A549 treated with RU486 at 1 μM for 4 hours (cell line): ENCODE measurements around the gene FREY1. TPM values are rescaled to one million over a fixed set of nuclear protein-coding genes. Genes with fewer than 3 reads are reported as not detected.

Source experiments
- total RNA-seq: library from RNA; stranded (reverse); fragments of 200-300 nt; extraction: Qiagen RNA extraction; gene quantifications from 5 replicates; pipeline ENCODE4 v1.2.3, GENCODE V29; 2022; ENCODE audit warnings: low read depth

FREY1 gene, protein sequence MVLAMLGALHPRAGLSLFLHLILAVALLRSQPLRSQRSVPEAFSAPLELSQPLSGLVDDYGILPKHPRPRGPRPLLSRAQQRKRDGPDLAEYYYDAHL
- total RNA-seq = 0.20 to 1.00 TPM (median 0.32 TPM) in 3 of 5 replicates, not detected in the others

DNA sequence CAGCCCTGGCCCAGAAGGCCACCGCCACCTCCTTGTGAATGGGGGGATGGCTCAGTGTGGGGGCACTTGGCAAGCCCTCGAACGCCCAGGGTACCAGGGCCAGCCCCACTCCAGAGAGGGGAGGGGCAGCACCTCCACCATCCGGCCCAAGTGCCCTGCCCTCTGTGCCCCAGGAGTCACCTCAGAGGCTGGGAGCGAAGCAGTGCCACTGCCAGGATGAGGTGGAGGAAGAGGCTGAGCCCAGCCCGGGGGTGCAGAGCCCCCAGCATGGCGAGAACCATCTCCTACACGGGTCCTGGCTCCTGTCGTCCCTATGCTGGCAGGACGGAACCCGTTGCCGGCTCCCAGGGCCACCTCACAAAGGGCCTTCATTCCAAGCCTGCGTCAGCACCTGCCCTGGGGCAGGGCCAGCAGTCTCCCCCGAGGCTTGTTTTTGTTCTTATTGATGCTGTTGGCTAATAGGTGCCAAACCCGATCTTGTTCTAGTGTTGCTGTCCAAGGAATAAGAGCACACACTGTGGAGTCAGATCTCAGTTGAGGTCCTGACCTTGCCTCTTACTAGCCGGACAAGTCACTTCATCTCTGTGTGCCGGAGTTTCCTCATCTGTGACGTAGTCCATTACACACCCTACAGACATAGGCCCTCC is at the start of gene FREY1:
Gene FREY1 (minus strand): TSS at position 307 of the 647 bp plus-strand sequence. CDS start 26 bp downstream, at position 281.

DNA sequence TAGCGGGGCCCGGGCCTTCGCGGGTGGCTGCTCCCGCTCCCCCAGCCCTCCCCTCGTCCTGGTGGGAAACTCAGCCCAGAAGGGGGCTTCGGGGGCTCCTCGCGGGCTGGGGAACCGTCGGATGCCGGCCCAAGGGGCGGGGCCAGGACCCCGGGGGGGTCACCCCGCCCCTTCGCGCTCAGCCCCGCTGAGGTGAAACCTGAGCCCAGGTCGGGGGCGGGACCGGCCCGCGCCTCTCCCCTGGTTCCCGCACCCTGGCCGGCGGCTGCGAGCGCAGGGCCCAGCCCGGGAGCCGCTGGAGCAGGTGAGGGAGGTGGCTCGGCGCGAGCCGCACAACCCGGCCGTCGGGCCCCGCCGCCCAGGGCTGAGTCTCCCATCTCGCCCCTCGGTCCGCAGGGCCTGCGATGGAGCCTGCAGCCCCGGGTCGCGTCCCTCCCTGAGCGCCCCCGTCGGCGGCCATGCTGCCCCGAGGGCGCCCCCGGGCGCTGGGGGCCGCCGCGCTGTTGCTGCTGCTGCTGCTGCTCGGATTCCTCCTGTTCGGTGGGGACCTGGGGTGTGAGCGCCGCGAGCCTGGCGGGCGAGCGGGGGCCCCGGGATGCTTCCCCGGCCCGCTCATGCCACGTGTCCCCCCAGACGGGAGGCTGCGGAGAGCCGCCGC is 15.5 kb upstream of the FREY1 start, which contains the start of gene LARGE2:
Gene LARGE2 (plus strand): TSS at position 232 of the 658 bp plus-strand sequence. CDS start 227 bp downstream, at position 459.

DNA sequence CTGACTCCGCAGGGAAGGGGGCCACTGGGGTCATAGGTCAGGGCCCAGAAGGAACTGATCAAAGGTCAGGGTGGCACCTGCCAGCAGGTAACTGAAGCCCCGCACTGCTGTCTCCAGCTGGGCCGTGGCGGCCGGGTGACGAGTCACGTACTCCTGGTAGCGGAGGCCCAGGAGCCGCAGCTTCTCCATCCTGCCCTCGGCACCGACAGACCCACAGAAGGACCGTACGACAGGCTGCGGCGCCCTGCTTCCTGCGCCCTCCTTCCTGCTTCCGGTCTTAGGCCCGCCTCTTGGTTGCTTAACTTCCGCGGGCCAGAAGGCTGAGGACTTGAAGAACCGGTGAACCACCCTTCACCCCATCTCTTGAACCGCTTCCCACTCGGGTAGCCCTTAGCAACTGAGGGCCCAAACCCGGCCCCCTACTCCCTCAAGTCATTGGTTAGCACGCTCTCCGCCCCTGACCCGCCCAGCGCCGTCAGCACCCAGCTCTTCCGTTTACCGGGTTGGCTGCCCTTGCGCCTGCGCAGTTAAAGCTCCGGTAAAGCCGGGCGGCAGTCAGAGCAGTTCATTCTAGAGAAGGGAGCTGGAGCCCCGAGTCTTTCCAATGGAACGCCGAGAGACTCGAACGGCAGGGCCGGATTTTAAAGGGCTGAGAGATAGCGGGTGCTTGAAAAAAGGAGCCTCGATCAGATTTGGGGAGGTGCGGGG is 10.7 kb upstream of the FREY1 start, which contains the start of gene PEX16:
Gene PEX16 (minus strand): TSS at position 255 of the 708 bp plus-strand sequence. CDS start 66 bp downstream, at position 189.

DNA sequence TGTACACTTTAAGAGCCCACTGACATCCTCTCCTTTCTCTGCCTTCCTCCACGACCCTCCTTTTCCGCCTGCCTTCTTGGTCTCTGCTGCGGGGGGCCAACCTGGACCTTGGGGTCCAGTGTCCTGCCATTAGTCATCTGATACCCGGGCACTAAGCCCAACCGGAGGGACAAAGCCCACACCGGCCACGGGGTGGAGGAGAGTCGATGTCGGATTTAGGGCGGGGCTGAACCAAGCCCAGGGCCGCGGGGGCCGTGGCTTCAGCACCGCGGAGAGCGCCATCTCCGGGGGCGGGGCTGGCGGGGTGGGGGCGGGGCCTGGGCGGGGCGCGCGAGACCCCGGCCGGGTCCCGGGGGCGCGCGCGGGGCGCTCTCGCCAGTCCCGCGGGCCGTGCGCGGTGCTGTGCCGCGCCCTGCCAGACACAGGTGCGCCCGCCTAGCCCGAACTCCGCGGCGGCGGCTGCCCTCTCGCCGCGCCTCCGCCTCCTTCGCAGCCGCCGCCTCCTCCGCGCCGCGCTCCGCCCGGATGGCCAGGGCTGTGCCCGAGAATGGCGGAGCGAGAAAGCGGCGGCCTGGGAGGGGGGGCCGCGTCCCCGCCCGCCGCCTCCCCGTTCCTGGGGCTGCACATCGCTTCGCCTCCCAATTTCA is 21.7 kb downstream of the FREY1 start, which contains the start of gene MAPK8IP1:
Gene MAPK8IP1 (plus strand): TSS at position 378 of the 647 bp plus-strand sequence. CDS start 170 bp downstream, at position 548.

Other genes with a start within 250 kb of the FREY1 start
- 1.1 to 1.5 TPM (median 1.3 TPM) in 5 replicates for gene CHST1, start 241.6 kb downstream of the FREY1 start, total RNA-seq
- gene SLC35C1, start 102.1 kb downstream of the FREY1 start, total RNA-seq = 26.0 to 32.5 TPM (median 30.3 TPM) in 5 replicates
- 2.7 to 3.7 TPM (median 3.2 TPM) in 5 replicates for gene CRY2, start 59.8 kb downstream of the FREY1 start, total RNA-seq
- 5.3 to 7.8 TPM (median 5.9 TPM) in 5 replicates for gene MAPK8IP1, start 21.6 kb downstream of the FREY1 start, total RNA-seq
- gene PEX16, start 10.6 kb upstream of the FREY1 start, total RNA-seq = 14.1 to 20.3 TPM (median 19.9 TPM) in 5 replicates
- gene LARGE2, start 15.4 kb upstream of the FREY1 start, total RNA-seq = 1.4 to 3.5 TPM (median 2.6 TPM) in 5 replicates
- 10.4 to 14.4 TPM (median 12.8 TPM) in 5 replicates for gene PHF21A, start 214.2 kb upstream of the FREY1 start, total RNA-seq